Mammary epithelial cell (primary cell): ENCODE measurements around the gene STRADB.

Experiments used
- EZH2 ChIP-seq: IDR thresholded peaks from 2 replicates; pipeline ENCODE4 v1.6.1; 2012; ENCODE audit warnings: low read length, inconsistent platforms, borderline replicate concordance
- TF ChIP-seq, protein P1 (sequence below), 2 donors: IDR thresholded peaks in 1 of 2; conservative IDR thresholded peaks in 1 of 2; 2 replicates each; pipeline ENCODE4 v1.5.1; 2011 to 2012; ENCODE audit warnings: inconsistent platforms in 2 of 2, low read length in 2 of 2, mild to moderate bottlenecking in 2 of 2, control low read depth in 1 of 2, low read depth in 1 of 2; ENCODE audit not compliant: insufficient read depth in 1 of 2; ENCODE audit errors: extremely low read depth in 1 of 2

DNA sequence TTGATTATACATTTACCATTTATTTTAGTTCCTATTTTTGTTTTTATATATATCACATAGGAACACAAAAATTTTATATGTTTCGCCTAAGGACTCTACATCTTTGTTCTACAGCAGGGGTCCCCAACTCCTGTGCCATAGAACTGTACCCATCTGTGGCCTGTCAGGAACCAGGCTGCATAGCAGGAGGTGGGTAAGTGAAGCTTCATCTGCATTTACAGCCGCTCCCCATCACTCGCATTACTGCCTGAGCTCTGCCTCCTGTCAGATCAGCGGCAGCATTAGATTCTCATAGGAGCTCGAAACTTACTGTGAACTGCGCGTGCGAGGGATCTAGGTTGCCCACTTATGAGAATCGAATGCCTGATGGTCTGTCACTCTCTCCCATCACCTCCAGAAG is 25.6 kb upstream of the STRADB start:
- no peak for TF ChIP-seq EZH2
- TF ChIP-seq, protein P1, sequence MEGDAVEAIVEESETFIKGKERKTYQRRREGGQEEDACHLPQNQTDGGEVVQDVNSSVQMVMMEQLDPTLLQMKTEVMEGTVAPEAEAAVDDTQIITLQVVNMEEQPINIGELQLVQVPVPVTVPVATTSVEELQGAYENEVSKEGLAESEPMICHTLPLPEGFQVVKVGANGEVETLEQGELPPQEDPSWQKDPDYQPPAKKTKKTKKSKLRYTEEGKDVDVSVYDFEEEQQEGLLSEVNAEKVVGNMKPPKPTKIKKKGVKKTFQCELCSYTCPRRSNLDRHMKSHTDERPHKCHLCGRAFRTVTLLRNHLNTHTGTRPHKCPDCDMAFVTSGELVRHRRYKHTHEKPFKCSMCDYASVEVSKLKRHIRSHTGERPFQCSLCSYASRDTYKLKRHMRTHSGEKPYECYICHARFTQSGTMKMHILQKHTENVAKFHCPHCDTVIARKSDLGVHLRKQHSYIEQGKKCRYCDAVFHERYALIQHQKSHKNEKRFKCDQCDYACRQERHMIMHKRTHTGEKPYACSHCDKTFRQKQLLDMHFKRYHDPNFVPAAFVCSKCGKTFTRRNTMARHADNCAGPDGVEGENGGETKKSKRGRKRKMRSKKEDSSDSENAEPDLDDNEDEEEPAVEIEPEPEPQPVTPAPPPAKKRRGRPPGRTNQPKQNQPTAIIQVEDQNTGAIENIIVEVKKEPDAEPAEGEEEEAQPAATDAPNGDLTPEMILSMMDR (conservative IDR thresholded peaks at IDR 0.05 in 1 of 2, IDR thresholded peaks at IDR 0.05 in 1 of 2; ENCODE audit: extremely low read depth in 1 of 2, insufficient read depth in 1 of 2, low read depth in 1 of 2, low read length in 2 of 2): no peak
